HL-60 (cell line): ENCODE measurements around the gene HSCB.

Experiments used
- GABPA ChIP-seq: IDR thresholded peaks from 2 replicates; pipeline ENCODE4 v1.6.1; 2012; ENCODE audit warnings: low read depth
- POLR2AphosphoS5 ChIP-seq: IDR thresholded peaks from 2 replicates; pipeline ENCODE4 v1.6.1; 2012; ENCODE audit warnings: low read depth
- SPI1 ChIP-seq: IDR thresholded peaks from 2 replicates; pipeline ENCODE4 v1.6.1; 2012; ENCODE audit warnings: low read depth, mild to moderate bottlenecking, borderline replicate concordance
- TF ChIP-seq, protein P1 (sequence below): IDR thresholded peaks from 2 replicates; pipeline ENCODE4 v1.6.1; 2012; ENCODE audit warnings: low read depth; ENCODE audit not compliant: insufficient replicate concordance
- TF ChIP-seq, protein P2 (sequence below): IDR thresholded peaks from one replicate; pipeline ENCODE4 v1.5.1; 2011; ENCODE audit warnings: low read length, control low read depth, inconsistent platforms; ENCODE audit not compliant: insufficient read depth

DNA sequence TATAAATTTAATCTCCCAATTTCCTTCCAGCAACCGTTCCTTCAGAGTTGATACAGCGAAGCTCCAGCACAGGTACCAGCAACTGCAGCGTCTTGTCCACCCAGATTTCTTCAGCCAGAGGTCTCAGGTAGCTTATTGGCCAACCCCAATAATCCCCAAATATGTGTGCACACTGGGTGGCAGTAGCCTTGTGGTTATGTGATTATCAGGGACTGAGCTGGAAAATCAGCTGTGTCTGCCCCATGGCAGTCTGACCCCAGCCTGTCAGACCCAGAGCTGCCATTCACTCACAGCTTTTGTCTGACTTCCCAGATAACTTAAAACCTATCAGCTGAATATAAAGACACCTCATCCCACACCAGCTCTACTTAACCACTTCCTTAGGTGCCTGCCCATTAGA is 2.0 kb downstream of the HSCB start:
- TF ChIP-seq, protein P1, sequence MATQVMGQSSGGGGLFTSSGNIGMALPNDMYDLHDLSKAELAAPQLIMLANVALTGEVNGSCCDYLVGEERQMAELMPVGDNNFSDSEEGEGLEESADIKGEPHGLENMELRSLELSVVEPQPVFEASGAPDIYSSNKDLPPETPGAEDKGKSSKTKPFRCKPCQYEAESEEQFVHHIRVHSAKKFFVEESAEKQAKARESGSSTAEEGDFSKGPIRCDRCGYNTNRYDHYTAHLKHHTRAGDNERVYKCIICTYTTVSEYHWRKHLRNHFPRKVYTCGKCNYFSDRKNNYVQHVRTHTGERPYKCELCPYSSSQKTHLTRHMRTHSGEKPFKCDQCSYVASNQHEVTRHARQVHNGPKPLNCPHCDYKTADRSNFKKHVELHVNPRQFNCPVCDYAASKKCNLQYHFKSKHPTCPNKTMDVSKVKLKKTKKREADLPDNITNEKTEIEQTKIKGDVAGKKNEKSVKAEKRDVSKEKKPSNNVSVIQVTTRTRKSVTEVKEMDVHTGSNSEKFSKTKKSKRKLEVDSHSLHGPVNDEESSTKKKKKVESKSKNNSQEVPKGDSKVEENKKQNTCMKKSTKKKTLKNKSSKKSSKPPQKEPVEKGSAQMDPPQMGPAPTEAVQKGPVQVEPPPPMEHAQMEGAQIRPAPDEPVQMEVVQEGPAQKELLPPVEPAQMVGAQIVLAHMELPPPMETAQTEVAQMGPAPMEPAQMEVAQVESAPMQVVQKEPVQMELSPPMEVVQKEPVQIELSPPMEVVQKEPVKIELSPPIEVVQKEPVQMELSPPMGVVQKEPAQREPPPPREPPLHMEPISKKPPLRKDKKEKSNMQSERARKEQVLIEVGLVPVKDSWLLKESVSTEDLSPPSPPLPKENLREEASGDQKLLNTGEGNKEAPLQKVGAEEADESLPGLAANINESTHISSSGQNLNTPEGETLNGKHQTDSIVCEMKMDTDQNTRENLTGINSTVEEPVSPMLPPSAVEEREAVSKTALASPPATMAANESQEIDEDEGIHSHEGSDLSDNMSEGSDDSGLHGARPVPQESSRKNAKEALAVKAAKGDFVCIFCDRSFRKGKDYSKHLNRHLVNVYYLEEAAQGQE: no peak
- TF ChIP-seq, protein P2, sequence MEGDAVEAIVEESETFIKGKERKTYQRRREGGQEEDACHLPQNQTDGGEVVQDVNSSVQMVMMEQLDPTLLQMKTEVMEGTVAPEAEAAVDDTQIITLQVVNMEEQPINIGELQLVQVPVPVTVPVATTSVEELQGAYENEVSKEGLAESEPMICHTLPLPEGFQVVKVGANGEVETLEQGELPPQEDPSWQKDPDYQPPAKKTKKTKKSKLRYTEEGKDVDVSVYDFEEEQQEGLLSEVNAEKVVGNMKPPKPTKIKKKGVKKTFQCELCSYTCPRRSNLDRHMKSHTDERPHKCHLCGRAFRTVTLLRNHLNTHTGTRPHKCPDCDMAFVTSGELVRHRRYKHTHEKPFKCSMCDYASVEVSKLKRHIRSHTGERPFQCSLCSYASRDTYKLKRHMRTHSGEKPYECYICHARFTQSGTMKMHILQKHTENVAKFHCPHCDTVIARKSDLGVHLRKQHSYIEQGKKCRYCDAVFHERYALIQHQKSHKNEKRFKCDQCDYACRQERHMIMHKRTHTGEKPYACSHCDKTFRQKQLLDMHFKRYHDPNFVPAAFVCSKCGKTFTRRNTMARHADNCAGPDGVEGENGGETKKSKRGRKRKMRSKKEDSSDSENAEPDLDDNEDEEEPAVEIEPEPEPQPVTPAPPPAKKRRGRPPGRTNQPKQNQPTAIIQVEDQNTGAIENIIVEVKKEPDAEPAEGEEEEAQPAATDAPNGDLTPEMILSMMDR: no peak
- TF ChIP-seq POLR2AphosphoS5 (no peak), GABPA (no peak), SPI1 (no peak)
